Liver (tissue), 3 donors: ENCODE measurements around the gene DPP7.

Experiments used
- EGR1 ChIP-seq, 2 donors: IDR thresholded peaks; 2 replicates each; pipeline ENCODE4 v1.6.1; 2016 to 2018; ENCODE audit warnings: antibody characterized with exemption in 2 of 2, low read depth in 2 of 2
- HNF4G ChIP-seq: IDR thresholded peaks from 2 replicates; pipeline ENCODE4 v1.6.1; 2016; ENCODE audit warnings: antibody characterized with exemption
- NR2F2 ChIP-seq: IDR thresholded peaks from 2 replicates; pipeline ENCODE4 v1.6.1; 2016; ENCODE audit warnings: antibody characterized with exemption
- RAD21 ChIP-seq, 2 donors: IDR thresholded peaks; 2 replicates each; pipeline ENCODE4 v1.6.1; 2016; ENCODE audit warnings: antibody characterized with exemption in 2 of 2, mild to moderate bottlenecking in 2 of 2
- SP1 ChIP-seq: IDR thresholded peaks from 2 replicates; pipeline ENCODE4 v1.6.1; 2018; ENCODE audit warnings: antibody characterized with exemption, mild to moderate bottlenecking
- TAF1 ChIP-seq: conservative IDR thresholded peaks from 2 replicates; pipeline ENCODE4 v1.6.1; 2016; ENCODE audit warnings: antibody characterized with exemption, mild to moderate bottlenecking
- YY1 ChIP-seq: IDR thresholded peaks from 2 replicates; pipeline ENCODE4 v1.6.1; 2016; ENCODE audit warnings: antibody characterized with exemption, mild to moderate bottlenecking
- TF ChIP-seq, protein P1 (sequence below): fragments of 150-350 bp; IDR thresholded peaks from 2 replicates; pipeline ENCODE4 v1.5.1; 2017; ENCODE audit warnings: improper control_type of control experiment, low read depth, low read length; ENCODE audit not compliant: missing input control
- TF ChIP-seq, protein P2 (sequence below): IDR thresholded peaks from 2 replicates; pipeline ENCODE4 v1.6.1; 2016; ENCODE audit warnings: antibody characterized with exemption, mild to moderate bottlenecking
- TF ChIP-seq, protein P3 (sequence below): IDR thresholded peaks from 2 replicates; pipeline ENCODE4 v1.6.1; 2016; ENCODE audit warnings: antibody characterized with exemption
- TF ChIP-seq, protein P4 (sequence below): IDR thresholded peaks from 2 replicates; pipeline ENCODE4 v1.6.1; 2016; ENCODE audit warnings: antibody characterized with exemption
- TF ChIP-seq, protein P5 (sequence below): IDR thresholded peaks from 2 replicates; pipeline ENCODE4 v1.6.1; 2016; ENCODE audit warnings: antibody characterized with exemption
- donor health status: healthy.
- donor health status: healthy.

- TF ChIP-seq, protein P1, sequence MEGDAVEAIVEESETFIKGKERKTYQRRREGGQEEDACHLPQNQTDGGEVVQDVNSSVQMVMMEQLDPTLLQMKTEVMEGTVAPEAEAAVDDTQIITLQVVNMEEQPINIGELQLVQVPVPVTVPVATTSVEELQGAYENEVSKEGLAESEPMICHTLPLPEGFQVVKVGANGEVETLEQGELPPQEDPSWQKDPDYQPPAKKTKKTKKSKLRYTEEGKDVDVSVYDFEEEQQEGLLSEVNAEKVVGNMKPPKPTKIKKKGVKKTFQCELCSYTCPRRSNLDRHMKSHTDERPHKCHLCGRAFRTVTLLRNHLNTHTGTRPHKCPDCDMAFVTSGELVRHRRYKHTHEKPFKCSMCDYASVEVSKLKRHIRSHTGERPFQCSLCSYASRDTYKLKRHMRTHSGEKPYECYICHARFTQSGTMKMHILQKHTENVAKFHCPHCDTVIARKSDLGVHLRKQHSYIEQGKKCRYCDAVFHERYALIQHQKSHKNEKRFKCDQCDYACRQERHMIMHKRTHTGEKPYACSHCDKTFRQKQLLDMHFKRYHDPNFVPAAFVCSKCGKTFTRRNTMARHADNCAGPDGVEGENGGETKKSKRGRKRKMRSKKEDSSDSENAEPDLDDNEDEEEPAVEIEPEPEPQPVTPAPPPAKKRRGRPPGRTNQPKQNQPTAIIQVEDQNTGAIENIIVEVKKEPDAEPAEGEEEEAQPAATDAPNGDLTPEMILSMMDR, result no peak
- no peak for TF ChIP-seq HNF4G
- TF ChIP-seq YY1, result no peak
- no peak for TF ChIP-seq NR2F2
- no peak for TF ChIP-seq RAD21 (IDR thresholded peaks at IDR 0.05)
- TF ChIP-seq, protein P2, sequence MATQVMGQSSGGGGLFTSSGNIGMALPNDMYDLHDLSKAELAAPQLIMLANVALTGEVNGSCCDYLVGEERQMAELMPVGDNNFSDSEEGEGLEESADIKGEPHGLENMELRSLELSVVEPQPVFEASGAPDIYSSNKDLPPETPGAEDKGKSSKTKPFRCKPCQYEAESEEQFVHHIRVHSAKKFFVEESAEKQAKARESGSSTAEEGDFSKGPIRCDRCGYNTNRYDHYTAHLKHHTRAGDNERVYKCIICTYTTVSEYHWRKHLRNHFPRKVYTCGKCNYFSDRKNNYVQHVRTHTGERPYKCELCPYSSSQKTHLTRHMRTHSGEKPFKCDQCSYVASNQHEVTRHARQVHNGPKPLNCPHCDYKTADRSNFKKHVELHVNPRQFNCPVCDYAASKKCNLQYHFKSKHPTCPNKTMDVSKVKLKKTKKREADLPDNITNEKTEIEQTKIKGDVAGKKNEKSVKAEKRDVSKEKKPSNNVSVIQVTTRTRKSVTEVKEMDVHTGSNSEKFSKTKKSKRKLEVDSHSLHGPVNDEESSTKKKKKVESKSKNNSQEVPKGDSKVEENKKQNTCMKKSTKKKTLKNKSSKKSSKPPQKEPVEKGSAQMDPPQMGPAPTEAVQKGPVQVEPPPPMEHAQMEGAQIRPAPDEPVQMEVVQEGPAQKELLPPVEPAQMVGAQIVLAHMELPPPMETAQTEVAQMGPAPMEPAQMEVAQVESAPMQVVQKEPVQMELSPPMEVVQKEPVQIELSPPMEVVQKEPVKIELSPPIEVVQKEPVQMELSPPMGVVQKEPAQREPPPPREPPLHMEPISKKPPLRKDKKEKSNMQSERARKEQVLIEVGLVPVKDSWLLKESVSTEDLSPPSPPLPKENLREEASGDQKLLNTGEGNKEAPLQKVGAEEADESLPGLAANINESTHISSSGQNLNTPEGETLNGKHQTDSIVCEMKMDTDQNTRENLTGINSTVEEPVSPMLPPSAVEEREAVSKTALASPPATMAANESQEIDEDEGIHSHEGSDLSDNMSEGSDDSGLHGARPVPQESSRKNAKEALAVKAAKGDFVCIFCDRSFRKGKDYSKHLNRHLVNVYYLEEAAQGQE, result no peak
- TF ChIP-seq, protein P3, sequence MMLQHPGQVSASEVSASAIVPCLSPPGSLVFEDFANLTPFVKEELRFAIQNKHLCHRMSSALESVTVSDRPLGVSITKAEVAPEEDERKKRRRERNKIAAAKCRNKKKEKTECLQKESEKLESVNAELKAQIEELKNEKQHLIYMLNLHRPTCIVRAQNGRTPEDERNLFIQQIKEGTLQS, result no peak
- TF ChIP-seq EGR1 (IDR thresholded peaks at IDR 0.05; ENCODE audit: low read depth in 2 of 2), result no peak
- TF ChIP-seq, protein P4, sequence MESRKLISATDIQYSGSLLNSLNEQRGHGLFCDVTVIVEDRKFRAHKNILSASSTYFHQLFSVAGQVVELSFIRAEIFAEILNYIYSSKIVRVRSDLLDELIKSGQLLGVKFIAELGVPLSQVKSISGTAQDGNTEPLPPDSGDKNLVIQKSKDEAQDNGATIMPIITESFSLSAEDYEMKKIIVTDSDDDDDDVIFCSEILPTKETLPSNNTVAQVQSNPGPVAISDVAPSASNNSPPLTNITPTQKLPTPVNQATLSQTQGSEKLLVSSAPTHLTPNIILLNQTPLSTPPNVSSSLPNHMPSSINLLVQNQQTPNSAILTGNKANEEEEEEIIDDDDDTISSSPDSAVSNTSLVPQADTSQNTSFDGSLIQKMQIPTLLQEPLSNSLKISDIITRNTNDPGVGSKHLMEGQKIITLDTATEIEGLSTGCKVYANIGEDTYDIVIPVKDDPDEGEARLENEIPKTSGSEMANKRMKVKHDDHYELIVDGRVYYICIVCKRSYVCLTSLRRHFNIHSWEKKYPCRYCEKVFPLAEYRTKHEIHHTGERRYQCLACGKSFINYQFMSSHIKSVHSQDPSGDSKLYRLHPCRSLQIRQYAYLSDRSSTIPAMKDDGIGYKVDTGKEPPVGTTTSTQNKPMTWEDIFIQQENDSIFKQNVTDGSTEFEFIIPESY, result no peak
- no peak for TF ChIP-seq TAF1
- TF ChIP-seq, protein P5, sequence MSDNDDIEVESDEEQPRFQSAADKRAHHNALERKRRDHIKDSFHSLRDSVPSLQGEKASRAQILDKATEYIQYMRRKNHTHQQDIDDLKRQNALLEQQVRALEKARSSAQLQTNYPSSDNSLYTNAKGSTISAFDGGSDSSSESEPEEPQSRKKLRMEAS, result no peak
- no peak for TF ChIP-seq SP1
These were observed 48.8 kb upstream of the DPP7 start for GRCh38 chr9:137163365-137163715.
